Testis (tissue), 3 donors: ENCODE measurements around the gene SGPL1. TPM values are rescaled to one million over a fixed set of nuclear protein-coding genes. Genes with fewer than 3 reads are reported as not detected.

Experiments
- DNase-seq: peaks from one replicate; pipeline ENCODE4 v3.0.0-alpha.2; 2019
- H3K27ac ChIP-seq, 2 donors: fragments of 200-600 bp; sonication (generic); one replicate each; pipeline ENCODE4 v1.5.1; 2019
- H3K27me3 ChIP-seq: fragments of 200-600 bp; sonication (generic); one replicate; pipeline ENCODE4 v1.5.1; 2019
- H3K36me3 ChIP-seq: fragments of 200-600 bp; sonication (generic); one replicate; pipeline ENCODE4 v1.5.1; 2017; ENCODE audit warnings: low read depth; ENCODE audit errors: missing control alignments
- H3K4me1 ChIP-seq: fragments of 200-600 bp; sonication (generic); one replicate; pipeline ENCODE4 v1.5.1; 2019
- H3K4me3 ChIP-seq, 2 donors: fragments of 200-600 bp; sonication (generic); one replicate each; pipeline ENCODE4 v1.5.1; 2017 to 2019
- H3K9me3 ChIP-seq: fragments of 200-600 bp; sonication (generic); one replicate; pipeline ENCODE4 v1.5.1; 2017
- POLR2A ChIP-seq: fragments of 450-650 bp; IDR thresholded peaks from one replicate; pipeline ENCODE4 v1.6.1; 2017; ENCODE audit warnings: antibody characterized with exemption, mild to moderate bottlenecking, moderate library complexity
- WGBS, 2 donors: methylation state at CpG; one replicate each; pipeline ENCODE4 v1.1.5; 2018; 5-methylcytosine and 5-hydroxymethylcytosine counted together
- intact Hi-C: fragments of 100-400 bp; cut with DNase I; formaldehyde crosslinking; loops from one replicate; pipeline ENCODE4 v1.15.1; 2023; ENCODE audit warnings: low total_unique reads
- polyA plus RNA-seq: library from polyadenylated mRNA; stranded (reverse); fragments of 350-450 nt; fragmentation: Illumina TruSeq; extraction: RNeasy Lipid Tissue Mini Kit (QIAGEN cat#74804); gene quantifications from one replicate; pipeline ENCODE4 v1.2.3, GENCODE V29; 2014; ENCODE audit warnings: low read depth, low replicate concordance; ENCODE audit not compliant: insufficient read depth
- total RNA-seq, 2 donors: library from RNA; depleted of rRNA; stranded (reverse); fragments of >200 nt; gene quantifications; one replicate each; pipeline ENCODE4 v1.2.3, GENCODE V29; 2016
- TF ChIP-seq, protein P1 (sequence below), 3 experiments: fragments of 450-650 bp in 2 of 3; fragments of 200-600 bp in 1 of 3; sonication (generic) in 1 of 3; IDR thresholded peaks; one replicate each; pipeline ENCODE4 v1.5.1; 2016 to 2019; ENCODE audit warnings: antibody characterized with exemption in 3 of 3, mild to moderate bottlenecking in 2 of 3, moderate library complexity in 1 of 3

SGPL1 gene
- total and polyA plus RNA-seq, 3 donors from 2014 or later = 38.5 to 70.1 (median 64.2) TPM

DNA sequence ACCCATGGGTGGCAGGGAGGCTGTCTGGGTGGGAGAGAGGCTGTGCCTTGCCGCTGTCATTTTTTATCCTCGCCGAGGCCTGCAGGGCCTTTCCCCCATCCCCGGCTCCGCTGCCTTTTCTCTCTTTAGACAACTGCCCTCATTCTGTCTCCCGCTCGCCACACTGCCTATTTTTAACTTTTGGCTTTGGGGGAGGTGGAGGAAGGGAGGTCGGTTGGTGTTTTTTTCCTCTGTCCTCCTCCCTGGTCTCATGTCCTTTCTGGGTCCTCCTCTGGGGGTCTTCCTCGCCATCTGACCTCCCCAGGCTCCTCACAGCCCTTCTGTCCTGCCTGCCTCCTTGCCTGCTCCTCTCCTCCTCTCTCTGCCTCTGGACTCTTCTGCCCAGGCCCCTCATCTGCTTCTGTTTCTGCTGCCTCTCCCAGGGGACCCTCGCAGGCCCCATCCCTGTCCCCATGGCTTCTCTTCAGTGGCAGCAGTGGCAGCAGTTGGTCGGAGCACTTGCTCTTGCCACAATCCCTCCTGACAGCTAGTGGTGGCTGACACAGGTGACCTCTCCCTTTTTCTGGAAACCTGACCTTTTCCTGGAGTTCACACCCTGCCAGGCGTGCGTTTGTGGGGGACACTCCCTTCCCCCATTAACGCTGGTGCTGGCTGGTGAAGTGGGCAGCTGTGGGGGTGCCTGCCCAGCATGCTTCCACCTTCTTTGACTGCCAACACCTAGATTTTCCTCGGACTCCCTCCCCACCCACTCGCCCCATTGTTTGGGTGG, 92.1 kb downstream of the SGPL1 start:
- WGBS, 2 donors = 80 to 81% methylated on average over 16 of the region's 16 CpGs
- H3K4me3 ChIP-seq = no peak overlapping the region
- intact Hi-C loops = loop anchor here (10.0 kb wide), 1 partner anchor 377 kb away; no protein-coding TSS in a partner anchor
- no peak for TF ChIP-seq POLR2A
- TF ChIP-seq, protein P1, sequence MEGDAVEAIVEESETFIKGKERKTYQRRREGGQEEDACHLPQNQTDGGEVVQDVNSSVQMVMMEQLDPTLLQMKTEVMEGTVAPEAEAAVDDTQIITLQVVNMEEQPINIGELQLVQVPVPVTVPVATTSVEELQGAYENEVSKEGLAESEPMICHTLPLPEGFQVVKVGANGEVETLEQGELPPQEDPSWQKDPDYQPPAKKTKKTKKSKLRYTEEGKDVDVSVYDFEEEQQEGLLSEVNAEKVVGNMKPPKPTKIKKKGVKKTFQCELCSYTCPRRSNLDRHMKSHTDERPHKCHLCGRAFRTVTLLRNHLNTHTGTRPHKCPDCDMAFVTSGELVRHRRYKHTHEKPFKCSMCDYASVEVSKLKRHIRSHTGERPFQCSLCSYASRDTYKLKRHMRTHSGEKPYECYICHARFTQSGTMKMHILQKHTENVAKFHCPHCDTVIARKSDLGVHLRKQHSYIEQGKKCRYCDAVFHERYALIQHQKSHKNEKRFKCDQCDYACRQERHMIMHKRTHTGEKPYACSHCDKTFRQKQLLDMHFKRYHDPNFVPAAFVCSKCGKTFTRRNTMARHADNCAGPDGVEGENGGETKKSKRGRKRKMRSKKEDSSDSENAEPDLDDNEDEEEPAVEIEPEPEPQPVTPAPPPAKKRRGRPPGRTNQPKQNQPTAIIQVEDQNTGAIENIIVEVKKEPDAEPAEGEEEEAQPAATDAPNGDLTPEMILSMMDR (IDR thresholded peaks at IDR 0.05) = no peak
- H3K9me3 ChIP-seq = no peaks in the 10 kb centered on the region
- no peak for DNase-seq
- no peaks in the 10 kb centered on the region for H3K27me3 ChIP-seq
- H3K27ac ChIP-seq = no peak overlapping the region
- H3K36me3 ChIP-seq = no peaks in the 10 kb centered on the region
- no peaks in the 10 kb centered on the region for H3K4me1 ChIP-seq

DNA sequence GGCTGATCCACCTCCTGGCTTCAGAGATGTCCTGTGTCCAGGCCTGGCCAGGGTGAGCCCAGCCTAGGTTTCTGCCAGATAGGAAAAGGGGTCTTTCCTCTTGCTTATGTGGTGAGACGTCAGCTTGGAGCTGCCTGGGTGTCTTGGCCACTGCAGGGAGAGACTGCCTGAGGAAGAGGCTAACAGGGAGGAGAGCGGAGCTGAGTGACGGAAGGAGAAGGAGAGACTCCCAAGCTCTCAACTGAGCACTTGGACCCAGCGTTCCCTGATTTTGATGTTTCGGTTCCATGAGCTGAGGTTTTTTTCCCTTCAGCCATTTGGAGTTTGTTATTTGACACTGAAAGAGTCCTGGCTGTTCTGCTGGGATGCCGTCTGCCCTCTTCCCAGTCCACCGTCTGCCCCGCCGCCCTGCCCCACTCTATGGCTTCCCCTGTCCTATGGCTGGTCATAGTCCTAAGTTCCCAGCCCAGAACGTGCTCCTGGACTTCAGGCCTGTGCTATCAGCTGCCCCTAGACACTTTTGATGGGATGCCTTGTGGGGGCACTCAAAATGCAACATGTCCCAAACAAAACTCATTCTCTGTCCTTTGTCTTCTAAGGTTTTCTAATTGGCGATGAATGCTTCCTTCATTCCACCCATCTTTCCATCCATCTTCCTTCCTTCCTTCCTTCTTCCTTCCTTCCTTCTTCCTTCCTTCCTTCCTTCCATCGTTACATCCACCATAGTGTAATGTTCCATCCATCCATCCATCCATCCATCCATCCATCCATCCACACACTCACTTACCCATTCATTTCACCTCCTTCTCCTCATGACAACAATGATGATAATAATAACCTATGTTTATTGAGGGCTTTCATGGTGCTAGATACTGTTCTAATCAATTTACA, 92.9 kb downstream of the SGPL1 start:
- H3K27me3 ChIP-seq = no peaks in the 10 kb centered on the region
- no peaks in the 10 kb centered on the region for H3K4me1 ChIP-seq
- no peaks in the 10 kb centered on the region for H3K9me3 ChIP-seq
- TF ChIP-seq, protein P1 (IDR thresholded peaks at IDR 0.05) = no peak
- no peak for TF ChIP-seq POLR2A
- WGBS, 2 donors = 87 to 89% methylated on average over 12 of the region's 12 CpGs
- H3K27ac ChIP-seq = no peak overlapping the region
- no peak overlapping the region for H3K4me3 ChIP-seq
- DNase-seq = no peak
- no peaks in the 10 kb centered on the region for H3K36me3 ChIP-seq
- intact Hi-C loops = loop anchor here (10.0 kb wide), 1 partner anchor 376 kb away; no protein-coding TSS in a partner anchor

DNA sequence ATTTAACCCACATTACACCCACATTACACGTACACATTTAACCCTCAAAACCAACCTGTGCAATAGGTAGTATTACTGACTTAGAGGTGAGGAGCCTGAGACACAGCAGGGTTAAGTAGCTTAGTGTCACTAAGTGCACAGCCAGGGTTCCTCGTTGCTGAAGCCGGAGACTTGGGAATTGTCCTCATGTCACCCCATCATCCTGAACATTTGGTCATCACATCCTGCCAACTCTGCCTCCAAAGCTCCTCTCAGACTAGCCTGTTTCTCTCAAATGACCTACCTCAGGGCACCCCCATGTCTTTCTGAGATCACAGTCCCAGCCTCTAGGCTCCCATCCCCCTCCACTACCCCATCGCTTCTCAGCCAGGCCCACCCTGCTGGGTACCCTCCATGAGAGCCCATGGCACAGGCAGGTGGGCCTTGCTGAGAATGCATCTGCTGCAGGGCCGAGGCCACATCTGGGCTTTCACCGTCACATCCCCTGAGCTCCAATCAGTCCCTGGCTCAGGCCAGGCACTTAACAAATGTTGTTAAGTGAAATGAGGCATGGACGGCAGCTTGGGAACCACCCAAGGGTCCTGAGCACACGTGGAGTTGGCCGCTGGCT, 93.7 kb downstream of the SGPL1 start:
- Histone ChIP-seq H3K4me1 (no peaks in the 10 kb centered on the region), H3K36me3 (no peaks in the 10 kb centered on the region), H3K27ac (no peak overlapping the region), H3K9me3 (no peaks in the 10 kb centered on the region), H3K4me3 (no peak overlapping the region), H3K27me3 (no peaks in the 10 kb centered on the region)
- intact Hi-C loops = loop anchor here (10.0 kb wide), 1 partner anchor 375 kb away; no protein-coding TSS in a partner anchor
- 86 to 91% methylated on average over 7 to 9 of the region's 9 CpGs for WGBS, 2 donors
- no peak for DNase-seq
- no peak for TF ChIP-seq POLR2A
- TF ChIP-seq, protein P1 (IDR thresholded peaks at IDR 0.05) = no peak

DNA sequence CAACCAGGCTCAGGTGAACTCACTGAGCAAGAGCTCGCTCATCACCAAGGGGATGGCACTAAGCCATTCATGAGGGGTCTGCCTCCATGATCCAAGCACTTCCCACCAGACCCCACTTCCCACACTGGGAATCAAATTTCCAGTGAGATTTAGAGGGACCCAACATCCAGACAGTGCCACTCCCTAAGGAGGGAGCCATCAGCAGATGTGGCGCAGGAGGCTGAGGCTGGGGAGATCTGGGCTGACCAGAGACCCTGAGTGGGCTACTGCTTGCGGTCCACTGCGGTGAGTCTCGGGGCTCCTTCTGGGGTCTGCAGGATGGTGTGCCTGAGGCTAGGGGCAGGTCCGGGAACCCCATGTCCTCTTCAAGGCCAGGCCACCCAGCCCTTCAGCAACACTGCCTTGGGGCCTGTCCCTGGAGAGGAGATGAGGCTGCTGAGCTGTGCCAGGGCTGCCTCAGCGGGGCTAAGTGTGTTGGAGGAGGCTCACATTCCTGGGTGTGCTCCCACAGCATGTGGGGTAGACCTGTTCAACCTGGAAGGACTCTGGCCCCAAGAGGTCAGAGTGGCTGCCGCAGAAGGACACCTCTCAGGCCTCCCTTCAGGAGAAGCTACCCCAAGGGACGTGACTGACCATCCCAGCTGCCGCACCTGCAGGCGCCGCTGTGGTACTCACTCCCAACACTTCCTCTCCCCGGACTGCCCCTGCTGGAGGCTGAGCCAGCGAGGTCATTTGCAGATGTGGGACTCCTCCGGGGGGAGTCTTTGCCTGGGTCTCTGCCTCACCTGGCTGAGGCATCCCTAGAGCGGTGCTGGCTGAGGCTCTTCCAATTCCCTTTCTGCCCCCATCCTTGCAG, 95.0 kb downstream of the SGPL1 start:
- Histone ChIP-seq H3K36me3 (no peaks in the 10 kb centered on the region), H3K27me3 (no peaks in the 10 kb centered on the region), H3K4me1 (no peaks in the 10 kb centered on the region), H3K27ac (no peak overlapping the region), H3K9me3 (no peaks in the 10 kb centered on the region), H3K4me3 (no peak overlapping the region)
- intact Hi-C loops = no loop called here
- TF ChIP-seq POLR2A = no peak
- TF ChIP-seq, protein P1 (IDR thresholded peaks at IDR 0.05) = no peak
- DNase-seq = no peak
- WGBS, 2 donors = 90% methylated on average over 10 to 16 of the region's 16 CpGs
